HG03108 (cell line): Measurements from ENCODE around the gene ZNF91.
"Not testable (repeated sequence)": the region's sequence is repeated elsewhere in the genome, so short reads cannot be mapped to it uniquely, and the experiment has no call there.

Experiments
- ATAC-seq: cut with Tn5 transposase; IDR thresholded peaks from one replicate; pipeline ENCODE4 v1.9.1; 2021; ENCODE audit warnings: moderate library complexity; ENCODE audit not compliant: unreplicated experiment

ZNF91 gene

DNA sequence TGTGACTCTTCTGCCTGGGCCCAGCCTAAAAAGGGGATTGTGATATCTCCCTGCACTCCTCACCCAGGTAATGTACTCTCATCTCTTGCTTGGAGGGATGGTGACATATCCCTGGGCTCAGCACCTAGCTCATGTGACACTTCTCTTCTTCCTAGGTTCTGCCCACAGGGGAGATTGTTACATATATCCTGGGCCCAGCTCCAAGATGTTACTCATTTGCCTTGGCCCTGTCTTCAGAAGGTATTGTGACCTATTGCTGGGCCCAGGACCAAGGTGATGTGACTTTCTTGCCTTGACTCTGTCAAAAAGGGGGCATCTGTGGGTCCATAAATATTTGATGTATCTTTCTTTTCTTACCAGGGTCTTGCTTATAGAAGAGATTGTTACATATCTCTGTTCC, 73.9 kb downstream of the ZNF91 start:
- not testable (repeated sequence) for ATAC-seq

DNA sequence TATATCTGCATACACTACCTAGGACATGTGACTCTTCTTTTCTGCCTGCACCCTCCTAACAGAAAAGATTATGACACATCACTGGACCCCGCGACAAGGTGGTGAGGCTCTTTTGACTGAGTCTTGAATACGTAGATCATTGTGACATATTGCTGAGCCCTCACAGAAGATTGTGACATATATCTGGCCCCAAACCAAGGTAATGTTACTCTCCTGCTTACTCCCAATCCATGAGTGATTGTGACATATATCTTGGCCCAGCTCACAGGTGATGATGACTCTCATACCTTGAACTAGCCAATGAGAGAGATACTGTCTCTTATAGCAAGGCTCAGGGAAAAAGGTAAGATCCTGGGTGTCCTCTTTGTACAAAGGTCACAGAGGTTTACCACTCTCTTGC, 75.7 kb downstream of the ZNF91 start:
- not testable (repeated sequence) for ATAC-seq

- ATAC-seq, result not testable (repeated sequence)
Measured at GRCh38 chr19:23318941-23319340, 76.3 kb downstream of the ZNF91 start.

GRCh38 chr19:23318143-23318542, 77.1 kb downstream of the ZNF91 start:
- no peak for ATAC-seq

DNA sequence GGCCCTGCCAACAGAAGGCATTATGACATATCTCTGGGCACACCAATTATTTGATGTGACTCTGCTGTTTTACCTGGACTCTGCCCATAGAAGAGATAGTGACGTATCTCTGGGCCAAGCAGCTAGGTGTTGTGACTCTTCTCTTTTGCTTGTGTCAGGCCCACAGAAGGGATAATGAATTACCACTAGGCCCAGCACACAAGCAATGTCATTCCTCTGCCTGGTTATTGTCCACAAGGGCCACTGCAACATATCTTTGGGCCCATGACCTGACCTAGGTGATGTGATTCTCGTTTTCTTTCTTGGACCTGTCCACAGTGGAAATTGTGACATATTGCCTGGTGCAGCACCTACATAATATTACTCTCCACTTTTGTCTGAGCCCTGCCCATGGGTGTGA, 80.0 kb downstream of the ZNF91 start:
- ATAC-seq, result no peak

GRCh38 chr19:23314505-23315251, 80.6 kb downstream of the ZNF91 start:
- no peak for ATAC-seq

DNA sequence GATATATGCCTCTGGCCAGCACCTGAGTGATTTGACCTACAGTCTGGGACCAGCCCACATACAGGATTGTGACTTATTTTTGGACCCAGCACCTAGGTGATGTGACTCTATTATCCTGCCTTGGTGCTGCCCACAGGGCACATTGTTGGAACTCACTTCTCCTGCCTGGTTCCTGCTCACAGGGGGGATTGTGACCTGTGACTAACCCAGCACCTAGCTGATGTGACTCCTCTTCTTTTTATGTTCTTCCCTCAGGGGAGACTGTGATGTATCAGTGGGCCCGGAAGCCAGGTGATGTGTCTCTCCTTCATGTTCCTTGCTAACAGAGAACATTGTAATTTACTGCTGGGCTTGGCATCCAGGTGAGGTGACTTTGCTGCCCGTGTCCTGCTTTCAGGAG, 82.1 kb downstream of the ZNF91 start:
- no peak for ATAC-seq

DNA sequence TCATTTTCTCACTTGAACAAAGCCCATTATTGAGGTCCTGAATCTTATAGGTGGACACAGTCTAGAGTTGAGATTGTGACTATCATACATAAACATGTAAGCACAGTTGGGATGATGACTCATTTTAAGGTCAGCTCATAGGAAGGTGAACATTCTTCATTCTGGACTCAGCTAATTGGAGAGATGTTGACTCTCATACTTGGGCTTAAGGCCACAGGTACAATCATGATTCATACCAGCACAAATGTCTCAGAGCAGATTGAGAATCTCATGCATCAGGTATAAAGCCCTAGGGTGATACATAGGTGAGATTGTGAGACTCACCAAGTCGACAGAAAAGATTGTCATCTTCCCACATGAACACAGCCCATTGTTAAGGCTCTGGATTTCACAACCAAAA, 82.8 kb downstream of the ZNF91 start:
- no peak for ATAC-seq

GRCh38 chr19:23311551-23311950, 83.7 kb downstream of the ZNF91 start:
- no peak for ATAC-seq

DNA sequence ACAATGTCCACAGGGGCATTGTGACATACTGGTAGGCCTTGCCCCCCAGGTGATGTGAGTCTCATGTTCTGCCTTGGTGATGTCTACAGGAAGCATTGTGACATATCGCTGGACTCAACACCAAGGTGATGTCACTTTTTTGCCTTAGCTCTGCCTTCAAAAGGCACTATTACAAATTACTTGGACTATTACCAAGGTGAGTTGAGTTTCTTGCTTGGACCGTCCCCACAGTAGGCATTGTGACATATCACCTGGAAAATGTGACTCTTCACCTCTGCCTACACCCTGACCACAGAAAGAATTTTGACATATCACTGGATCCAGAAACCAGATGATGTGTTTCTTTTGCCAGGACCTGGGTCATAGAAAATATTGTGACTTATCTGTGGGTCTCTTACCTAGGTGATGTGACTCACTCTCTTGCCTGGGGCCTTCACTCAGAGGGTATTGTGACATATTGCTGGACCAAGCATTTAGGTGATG, 84.5 kb downstream of the ZNF91 start:
- ATAC-seq, result no peak

GRCh38 chr19:23309926-23310325, 85.3 kb downstream of the ZNF91 start:
- ATAC-seq, result no peak

DNA sequence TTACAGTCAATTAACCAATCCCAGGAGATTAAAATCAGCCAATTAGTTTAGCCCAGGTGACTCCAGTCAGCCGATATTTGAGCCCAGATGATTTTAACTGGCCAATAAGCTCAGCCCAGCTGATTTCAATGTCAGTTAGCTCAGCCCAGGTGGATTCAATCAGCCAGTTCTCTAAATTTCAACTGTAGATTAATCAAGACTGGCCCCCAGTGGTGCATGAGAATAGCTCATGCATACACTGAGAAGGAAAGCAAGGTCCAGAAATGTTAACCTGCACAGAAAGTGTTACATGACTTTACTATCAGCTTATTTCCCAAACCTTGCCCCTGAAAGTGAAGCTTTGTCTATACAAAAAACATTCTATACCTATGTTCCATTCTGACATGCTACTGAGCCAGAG, 89.7 kb downstream of the ZNF91 start:
- no peak for ATAC-seq

- no peak for ATAC-seq
Measured at GRCh38 chr19:23304238-23304637, 91.0 kb downstream of the ZNF91 start.

DNA sequence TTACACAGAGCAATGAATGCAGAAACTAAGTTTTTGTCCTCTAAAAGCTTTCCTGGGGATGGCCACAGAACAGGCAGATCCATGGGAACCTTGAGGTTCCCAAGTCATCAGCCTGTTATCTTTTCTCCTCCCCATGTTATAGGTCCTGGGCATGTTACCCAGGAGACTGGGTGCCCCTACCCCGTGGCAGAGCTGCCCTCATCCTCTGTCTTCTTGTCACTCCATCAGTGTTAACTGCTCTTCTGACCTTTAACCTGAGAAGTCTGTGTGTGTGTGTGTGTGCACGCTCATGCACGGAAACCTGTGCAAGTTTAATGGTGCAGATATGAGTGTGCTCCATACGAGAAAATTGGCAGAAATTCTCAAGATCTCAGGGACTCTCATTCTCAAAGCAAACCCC, 101.1 kb downstream of the ZNF91 start:
- ATAC-seq, result no peak

GRCh38 chr19:23289966-23290365, 105.3 kb downstream of the ZNF91 start:
- ATAC-seq, result not testable (repeated sequence)
